HepG2 (cell line): ENCODE results near the gene DHX29. TPM values are rescaled to one million over a fixed set of nuclear protein-coding genes. Genes with fewer than 3 reads are reported as not detected.

Experiments used
- AFF4 ChIP-seq: sonication (generic); formaldehyde crosslinking; IDR thresholded peaks from 2 replicates; pipeline ENCODE4 v1.4.0; 2020; ENCODE audit warnings: missing genetic modification reagents
- AGO2 ChIP-seq: fragments of 200-400 bp; formaldehyde crosslinking; optimal IDR thresholded peaks from 2 replicates; pipeline ENCODE3; 2017; ENCODE audit warnings: mild to moderate bottlenecking, low read depth, low read length, moderate library complexity
- MEF2D ChIP-seq: sonication (generic); formaldehyde crosslinking; IDR thresholded peaks from 2 replicates; pipeline ENCODE4 v1.5.1; 2020; ENCODE audit warnings: mild to moderate bottlenecking, missing genetic modification reagents
- PHF5A ChIP-seq: IDR thresholded peaks from one replicate; pipeline ENCODE4 v1.6.1; 2018; ENCODE audit warnings: low read depth, missing genetic modification reagents; ENCODE audit not compliant: unreplicated experiment
- RARA ChIP-seq: IDR thresholded peaks from 2 replicates; pipeline ENCODE4 v1.6.1; 2016; ENCODE audit warnings: missing genetic modification reagents, missing compliant biosample characterization
- STAT6 ChIP-seq: sonication (generic); formaldehyde crosslinking; IDR thresholded peaks from 2 replicates; pipeline ENCODE4 v1.4.0; 2020; ENCODE audit warnings: missing genetic modification reagents, mild to moderate bottlenecking, borderline replicate concordance
- TOE1 ChIP-seq: sonication (generic); formaldehyde crosslinking; IDR thresholded peaks from 2 replicates; pipeline ENCODE4 v1.4.0; 2020; ENCODE audit warnings: mild to moderate bottlenecking, missing genetic modification reagents
- TOPORS ChIP-seq: sonication (generic); formaldehyde crosslinking; IDR thresholded peaks from 2 replicates; pipeline ENCODE4 v1.8.0; 2023; ENCODE audit warnings: mild to moderate bottlenecking, missing genetic modification reagents
- ZFP36L1 ChIP-seq: sonication (generic); formaldehyde crosslinking; IDR thresholded peaks from 2 replicates; pipeline ENCODE4 v1.8.0; 2022; ENCODE audit warnings: mild to moderate bottlenecking, missing genetic modification reagents, moderate library complexity
- ZNF407 ChIP-seq: sonication (generic); formaldehyde crosslinking; IDR thresholded peaks from one replicate; pipeline ENCODE4 v1.5.1; 2020; ENCODE audit warnings: mild to moderate bottlenecking, missing genetic modification reagents; ENCODE audit errors: not compliant biosample characterization
- ZNF570 ChIP-seq: sonication (generic); formaldehyde crosslinking; IDR thresholded peaks from 2 replicates; pipeline ENCODE4 v1.4.0; 2020; ENCODE audit warnings: mild to moderate bottlenecking, missing genetic modification reagents, borderline replicate concordance
- ZNF850 ChIP-seq: sonication (generic); formaldehyde crosslinking; conservative IDR thresholded peaks from 2 replicates; pipeline ENCODE4 v1.9.0; 2021; ENCODE audit warnings: mild to moderate bottlenecking, missing genetic modification reagents
- ZSCAN22 ChIP-seq: sonication (generic); formaldehyde crosslinking; IDR thresholded peaks from 2 replicates; pipeline ENCODE4 v1.4.0; 2020; ENCODE audit warnings: mild to moderate bottlenecking, missing genetic modification reagents
- polyA plus RNA-seq, 8 experiments: library from polyadenylated mRNA; depleted of rRNA in 3 of 8; stranded (reverse) in 7 of 8; unstranded in 1 of 8; fragments of >200 nt; fragmentation: Illumina TruSeq in 4 of 8; extraction: Trizol in 4 of 8; gene quantifications; 2 replicates each; pipeline versions ENCODE4 v1.2.1 to v1.2.3, GENCODE V29; 2011 to 2016; ENCODE audit warnings: low read depth in 4 of 8, missing spikeins in 1 of 8, mixed read lengths in 1 of 8; ENCODE audit not compliant: insufficient read depth in 1 of 8
- total RNA-seq, 5 experiments: library from RNA; depleted of rRNA; stranded (reverse); fragments of >200 nt; fragmentation: Illumina TruSeq; extraction: Trizol; gene quantifications; 2 replicates each; pipeline ENCODE4 v1.2.3, GENCODE V29; 2016; ENCODE audit warnings: low read depth in 1 of 5

The DHX29 gene
- total and polyA plus RNA-seq, 2 of the 13 experiments (the other 11 are each of a cell fraction or from before 2014, with no cell fraction given), result 1.9 to 22.0 TPM

- TF ChIP-seq STAT6 (no peak), ZSCAN22 (CRISPR knock-in tag) (no peak), TOE1 (CRISPR knock-in tag) (peak; percentile 27; the same call in 1 of the 2 replicates), PHF5A (CRISPR knock-in tag) (no peak), ZNF850 (CRISPR knock-in tag) (no peak), ZNF570 (CRISPR knock-in tag) (no peak), AGO2 (peak; percentile 12), ZFP36L1 (CRISPR knock-in tag) (0 out of 2 replicates have a peak, but pooled peaks have one; percentile 77), TOPORS (CRISPR knock-in tag) (no peak), ZNF407 (CRISPR knock-in tag) (peak; percentile 71), AFF4 (CRISPR knock-in tag) (no peak), MEF2D (CRISPR knock-in tag) (peak; percentile 23; the same call in 1 of the 2 replicates), RARA (CRISPR knock-in tag) (no peak)
Observed at GRCh38 chr5:55307383-55308253, at the start of gene DHX29, which contains the start of gene MTREX (continued).
